Measurements from ENCODE around the gene DAP3. TPM values are rescaled to one million over a fixed set of nuclear protein-coding genes. Genes with fewer than 3 reads are reported as not detected.
"Not testable (repeated sequence)": the region's sequence is repeated elsewhere in the genome, so short reads cannot be mapped to it uniquely, and the experiment has no call there.

The DAP3 gene
- total and polyA plus RNA-seq, 5 experiments from 2014 or later, result 111 to 162 (median 129) TPM

GRCh38 chr1:155704414-155704813, 15.5 kb downstream of the DAP3 start:
- H3K9me3 Mint-ChIP-seq, POLR2A ChIA-PET, H3K4me3 Mint-ChIP-seq, DNase-seq, H3K27me3 Mint-ChIP-seq, ATAC-seq: not testable (repeated sequence)
- peaks cover 10 to 48% (median 22%) of the 10 kb centered on the region in 4 donors for H3K4me1 Mint-ChIP-seq
- H3K27ac Mint-ChIP-seq, result peak overlapping the region in 1 of 10 donors; percentile 41
- H3K36me3 Mint-ChIP-seq, result peaks cover 0 to 11% (median 2%) of the 10 kb centered on the region in 3 donors

- Mint-ChIP-seq H3K27ac (peak overlapping the region in 2 of 10 donors; percentile 20 to 36), H3K27me3 (no peaks in the 10 kb centered on the region), H3K36me3 (peaks cover 0 to 21% (median 2%) of the 10 kb centered on the region in 3 donors), H3K4me1 (peaks cover 10 to 40% (median 19%) of the 10 kb centered on the region in 4 donors), H3K4me3 (peak overlapping the region in 1 of 10 donors; percentile 60), H3K9me3 (no peaks in the 10 kb centered on the region)
- no peak for DNase-seq
- no peak for ATAC-seq
- POLR2A ChIA-PET, result interaction anchor here (0.7 kb wide), 1 partner anchor 122 kb away, joined by 3 read pairs; no protein-coding TSS in a partner anchor
These were observed 17.2 kb downstream of the DAP3 start for GRCh38 chr1:155706139-155706538.

GRCh38 chr1:155709391-155709790, 20.5 kb downstream of the DAP3 start:
- POLR2A ChIA-PET, result no interaction called here
- H3K4me1 Mint-ChIP-seq, result peaks cover 9 to 26% (median 11%) of the 10 kb centered on the region in 4 donors
- H3K9me3 Mint-ChIP-seq, result no peaks in the 10 kb centered on the region
- DNase-seq (no peak), ATAC-seq (no peak)
- no peak overlapping the region for H3K27ac Mint-ChIP-seq
- H3K4me3 Mint-ChIP-seq, result no peak overlapping the region
- H3K27me3 Mint-ChIP-seq, result no peaks in the 10 kb centered on the region
- peaks cover 0 to 43% (median 13%) of the 10 kb centered on the region in 3 donors for H3K36me3 Mint-ChIP-seq

GRCh38 chr1:155711457-155711856, 22.6 kb downstream of the DAP3 start:
- Mint-ChIP-seq H3K36me3 (peaks cover 0 to 57% (median 13%) of the 10 kb centered on the region in 3 donors), H3K4me1 (peaks cover 6 to 18% (median 9%) of the 10 kb centered on the region in 4 donors)
- H3K27ac Mint-ChIP-seq, H3K27me3 Mint-ChIP-seq, POLR2A ChIA-PET, H3K9me3 Mint-ChIP-seq, H3K4me3 Mint-ChIP-seq, ATAC-seq, DNase-seq: not testable (repeated sequence)

GRCh38 chr1:155712636-155713035, 23.7 kb downstream of the DAP3 start:
- DNase-seq, result peak in 1 of 10 donors; percentile 1
- H3K4me1 Mint-ChIP-seq, result peaks cover 4 to 20% (median 9%) of the 10 kb centered on the region in 4 donors
- POLR2A ChIA-PET, H3K27me3 Mint-ChIP-seq, H3K9me3 Mint-ChIP-seq, H3K4me3 Mint-ChIP-seq, ATAC-seq: not testable (repeated sequence)
- H3K27ac Mint-ChIP-seq, result peak overlapping the region in 1 of 10 donors; percentile 46
- peaks cover 0 to 58% (median 13%) of the 10 kb centered on the region in 3 donors for H3K36me3 Mint-ChIP-seq

GRCh38 chr1:155713075-155713474, 24.2 kb downstream of the DAP3 start:
- POLR2A ChIA-PET, result interaction anchor here (0.6 kb wide), 1 partner anchor 1718 kb away, joined by 3 read pairs; no protein-coding TSS in a partner anchor

GRCh38 chr1:155715056-155715455, 26.2 kb downstream of the DAP3 start:
- H3K36me3 Mint-ChIP-seq, result peaks cover 0 to 68% (median 13%) of the 10 kb centered on the region in 3 donors
- H3K4me1 Mint-ChIP-seq, result peaks cover 0 to 11% (median 5%) of the 10 kb centered on the region in 4 donors
- H3K27me3 Mint-ChIP-seq, H3K9me3 Mint-ChIP-seq, POLR2A ChIA-PET, ATAC-seq, H3K4me3 Mint-ChIP-seq, DNase-seq: not testable (repeated sequence)
- H3K27ac Mint-ChIP-seq, result peak overlapping the region in 2 of 10 donors; percentile 43 to 48

More at GRCh38 chr1:155713075-155713474, 24.2 kb downstream of the DAP3 start:
- Mint-ChIP-seq H3K36me3 (peaks cover 0 to 62% (median 13%) of the 10 kb centered on the region in 3 donors), H3K9me3 (no peaks in the 10 kb centered on the region), H3K27ac (peak overlapping the region in 2 of 10 donors; percentile 44 to 46), H3K27me3 (no peaks in the 10 kb centered on the region), H3K4me1 (peaks cover under 1 to 16% (median 6%) of the 10 kb centered on the region in 4 donors), H3K4me3 (no peak overlapping the region)
- no peak for ATAC-seq
- no peak for DNase-seq

GRCh38 chr1:155715777-155716176, 26.9 kb downstream of the DAP3 start:
- no peaks in the 10 kb centered on the region for H3K27me3 Mint-ChIP-seq
- no peak for ATAC-seq
- no peak overlapping the region for H3K4me3 Mint-ChIP-seq
- POLR2A ChIA-PET, result no interaction called here
- H3K9me3 Mint-ChIP-seq, result no peaks in the 10 kb centered on the region
- H3K36me3 Mint-ChIP-seq, result peaks cover 0 to 70% (median 15%) of the 10 kb centered on the region in 3 donors
- H3K27ac Mint-ChIP-seq, result peak overlapping the region in 1 of 10 donors; percentile 61
- H3K4me1 Mint-ChIP-seq, result peaks cover 0 to 11% (median 5%) of the 10 kb centered on the region in 4 donors
- no peak for DNase-seq

GRCh38 chr1:155717041-155717440, 28.1 kb downstream of the DAP3 start:
- no peaks in the 10 kb centered on the region for H3K27me3 Mint-ChIP-seq
- DNase-seq, result no peak
- H3K4me3 Mint-ChIP-seq, result no peak overlapping the region
- peaks cover 0 to 71% (median 14%) of the 10 kb centered on the region in 3 donors for H3K36me3 Mint-ChIP-seq
- peak overlapping the region in 1 of 10 donors; percentile 16 for H3K27ac Mint-ChIP-seq
- POLR2A ChIA-PET, result no interaction called here
- peaks cover 0 to 11% (median 5%) of the 10 kb centered on the region in 4 donors for H3K4me1 Mint-ChIP-seq
- H3K9me3 Mint-ChIP-seq, result no peaks in the 10 kb centered on the region
- no peak for ATAC-seq

GRCh38 chr1:155718524-155719115, 29.7 kb downstream of the DAP3 start:
- not testable (repeated sequence) for DNase-seq, ATAC-seq, H3K27me3 Mint-ChIP-seq, H3K4me1 Mint-ChIP-seq, H3K9me3 Mint-ChIP-seq, H3K4me3 Mint-ChIP-seq
- POLR2A ChIA-PET, result interaction anchor here (0.6 kb wide), 1 partner anchor 10 kb away, joined by 4 read pairs; no protein-coding TSS in a partner anchor
- Mint-ChIP-seq H3K36me3 (peaks cover 0 to 66% (median 7%) of the 10 kb centered on the region in 3 donors), H3K27ac (peak overlapping the region in 1 of 10 donors; percentile 22)

GRCh38 chr1:155719703-155720102, 30.8 kb downstream of the DAP3 start:
- Mint-ChIP-seq H3K4me1 (peaks cover 0 to 9% (median 3%) of the 10 kb centered on the region in 4 donors), H3K4me3 (no peak overlapping the region), H3K36me3 (peaks cover 0 to 65% (median 5%) of the 10 kb centered on the region in 3 donors), H3K27ac (no peak overlapping the region), H3K9me3 (no peaks in the 10 kb centered on the region), H3K27me3 (no peaks in the 10 kb centered on the region)
- POLR2A ChIA-PET, result no interaction called here
- DNase-seq (no peak), ATAC-seq (no peak)

GRCh38 chr1:155725142-155725541, 36.3 kb downstream of the DAP3 start:
- H3K36me3 Mint-ChIP-seq, result peaks cover 0 to 68% (median 7%) of the 10 kb centered on the region in 3 donors
- POLR2A ChIA-PET, result interaction anchor here (1.0 kb wide), 1 partner anchor 35 kb away, joined by 7 read pairs; no protein-coding TSS in a partner anchor
- no peaks in the 10 kb centered on the region for H3K9me3 Mint-ChIP-seq
- H3K27me3 Mint-ChIP-seq, result no peaks in the 10 kb centered on the region
- H3K4me3 Mint-ChIP-seq, result no peak overlapping the region
- DNase-seq, result no peak
- ATAC-seq, result no peak
- H3K27ac Mint-ChIP-seq, result no peak overlapping the region
- H3K4me1 Mint-ChIP-seq, result peaks cover 0 to 4% (median 0%) of the 10 kb centered on the region in 4 donors
